Activated T-cell treated with anti-CD3 and anti-CD28 coated beads, Interleukin-2, amount 50 U/mL, for 48 hours (primary cell): Measurements from ENCODE around the gene TTC27.
"Not testable (repeated sequence)": the region's sequence is repeated elsewhere in the genome, so short reads cannot be mapped to it uniquely, and the experiment has no call there.

Experiments used
- DNase-seq, 2 experiments: peaks; one replicate each; pipeline ENCODE4 v3.0.0-alpha.2; 2020

TTC27 gene

DNA sequence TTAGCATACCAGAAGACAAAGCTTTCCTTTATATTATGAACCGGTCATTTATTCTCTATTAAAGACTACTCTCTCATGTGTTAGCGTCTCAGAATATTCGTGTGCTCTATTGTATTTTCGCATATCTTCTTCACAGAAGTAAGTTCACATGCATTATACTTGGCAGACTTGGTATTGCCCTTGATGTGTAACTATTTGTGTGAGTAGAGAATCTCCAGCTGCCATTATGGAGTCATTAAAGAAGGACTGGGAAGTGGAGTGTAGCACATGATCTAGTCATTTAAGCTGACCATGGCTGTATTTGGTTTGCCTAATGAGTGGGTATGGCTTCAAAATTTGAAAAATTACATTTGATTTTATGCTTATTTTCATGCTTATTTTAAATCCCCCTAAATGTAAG is 92.9 kb downstream of the TTC27 start:
- DNase-seq = no peak

DNA sequence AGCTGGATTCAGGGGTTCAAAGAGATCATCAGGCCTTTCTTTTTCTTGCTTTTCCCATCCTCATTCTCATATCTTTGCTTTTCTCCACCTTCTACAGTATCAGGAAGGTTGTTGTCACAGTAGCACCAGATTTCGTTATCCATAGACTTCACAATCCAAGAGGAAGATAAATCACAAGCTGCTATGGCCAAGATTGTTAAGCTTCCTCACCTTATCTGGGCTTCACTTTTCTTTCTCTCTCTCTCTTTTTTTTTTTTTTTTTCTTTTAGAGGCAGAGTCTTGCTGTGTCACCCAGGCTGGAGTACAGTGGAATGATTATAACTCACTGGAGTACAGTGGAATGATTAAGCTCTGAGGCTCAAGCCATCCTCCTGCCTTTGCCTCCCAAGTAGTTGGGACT is 93.5 kb downstream of the TTC27 start:
- no peak for DNase-seq

GRCh38 chr2:32723467-32724079 is 95.7 kb downstream of the TTC27 start:
- no peak for DNase-seq

GRCh38 chr2:32726678-32727077 is 98.8 kb downstream of the TTC27 start:
- not testable (repeated sequence) for DNase-seq

- DNase-seq = no peak
Observed at GRCh38 chr2:32727157-32727556, 99.3 kb downstream of the TTC27 start.

- not testable (repeated sequence) for DNase-seq
Observed at GRCh38 chr2:32730958-32731357, 103.1 kb downstream of the TTC27 start.

- no peak for DNase-seq
Observed at GRCh38 chr2:32732120-32732519, 104.3 kb downstream of the TTC27 start.

DNA sequence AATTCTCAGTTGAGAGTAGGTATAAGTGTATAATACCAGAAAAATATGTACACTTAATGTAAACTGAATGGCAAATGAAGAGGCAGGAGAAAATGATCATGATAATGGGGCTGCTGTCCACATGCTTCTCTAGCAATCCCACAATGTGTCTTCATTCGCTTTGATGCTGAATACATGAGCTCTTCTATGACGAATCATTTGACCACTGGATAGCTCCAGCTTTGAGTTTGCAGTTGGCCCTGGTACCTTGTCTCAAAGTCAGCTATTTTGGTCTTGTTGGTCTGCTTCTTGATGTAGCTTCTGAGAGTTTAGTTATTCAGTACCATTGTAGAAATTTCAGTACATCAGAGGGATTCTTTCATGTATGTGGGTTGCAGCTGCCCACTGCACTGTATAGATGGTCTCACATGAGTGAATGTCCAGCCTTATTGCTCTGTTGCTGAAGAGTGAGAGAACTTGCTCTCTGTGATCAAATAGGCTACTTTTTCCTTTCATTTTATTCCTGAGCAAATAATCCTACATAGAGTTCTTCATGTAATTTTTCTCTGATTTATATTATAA is 105.1 kb downstream of the TTC27 start:
- no peak for DNase-seq

DNA sequence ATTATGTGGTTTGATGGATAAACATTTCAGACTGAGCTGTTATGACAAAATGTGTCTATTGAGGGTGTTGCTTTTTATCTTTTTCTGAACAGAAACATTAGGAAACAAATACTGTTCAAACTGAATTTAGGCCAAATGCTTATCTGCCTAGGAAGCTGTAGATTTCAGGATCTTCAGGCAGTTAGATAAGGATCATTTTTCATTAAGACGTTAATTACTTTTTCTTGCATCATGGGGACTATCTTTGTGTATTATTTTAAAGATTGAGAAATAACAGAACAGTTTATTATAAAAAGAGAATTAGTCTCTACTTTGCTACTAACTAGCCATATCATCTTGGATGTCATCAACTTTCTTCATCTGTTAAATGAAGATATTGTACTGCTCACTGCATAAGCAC is 107.5 kb downstream of the TTC27 start:
- DNase-seq = no peak

DNA sequence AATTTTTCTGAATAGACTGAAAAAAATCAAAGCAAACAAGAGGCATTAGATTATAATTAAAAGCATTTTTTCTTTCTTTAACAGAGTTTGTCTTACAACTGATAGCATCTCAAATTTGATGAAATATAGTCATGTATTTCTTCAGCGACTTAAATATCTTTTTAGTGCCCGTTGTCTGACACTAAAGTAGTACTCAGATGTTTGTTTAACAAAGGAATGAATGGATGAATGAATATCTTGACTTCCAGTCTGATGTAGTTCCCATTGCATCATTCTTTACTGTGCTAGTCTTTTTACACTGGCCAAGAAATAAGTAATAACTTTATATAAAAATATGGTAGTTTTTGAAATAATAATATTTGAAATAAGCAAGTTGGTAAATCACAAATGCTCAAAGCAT is 111.1 kb downstream of the TTC27 start:
- no peak for DNase-seq

DNA sequence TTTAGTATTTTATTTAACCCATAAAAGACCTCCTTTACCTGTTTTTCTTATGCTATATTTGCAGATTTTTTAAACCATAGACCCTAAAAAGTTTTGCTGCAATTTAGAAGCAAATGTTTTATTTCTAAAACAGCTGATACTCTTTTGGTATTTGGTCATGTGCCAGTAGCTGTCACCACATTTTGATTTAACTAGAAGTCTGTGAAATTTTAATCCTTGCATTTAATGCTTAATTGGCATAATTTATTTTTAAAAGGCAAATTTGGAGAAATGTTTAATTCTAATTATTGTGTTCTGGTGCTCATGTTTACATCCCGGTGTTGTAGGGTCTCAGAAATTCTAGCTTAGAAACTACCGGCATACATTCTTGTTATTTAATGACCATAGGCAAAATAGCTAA is 111.8 kb downstream of the TTC27 start:
- no peak for DNase-seq

DNA sequence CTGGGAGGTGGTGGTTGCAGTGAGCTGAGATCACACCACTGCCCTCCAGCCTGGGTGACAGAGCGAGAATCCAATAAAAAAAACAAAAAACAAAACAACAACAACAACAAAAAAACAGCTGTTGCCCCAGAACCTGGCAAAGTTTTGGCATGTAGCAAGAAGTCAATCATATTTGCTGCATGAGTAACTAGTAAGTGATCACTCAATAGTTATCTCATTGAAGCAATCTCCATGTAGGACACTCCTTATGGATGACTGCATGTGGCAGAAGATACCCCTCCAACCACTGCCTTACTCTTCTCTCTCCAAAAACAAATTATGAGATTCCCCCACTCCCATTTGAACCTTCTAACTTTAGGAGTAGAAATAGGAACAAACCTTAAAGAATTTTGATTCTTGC is 113.7 kb downstream of the TTC27 start:
- DNase-seq = no peak

GRCh38 chr2:32742376-32742775 is 114.5 kb downstream of the TTC27 start:
- DNase-seq = no peak

DNA sequence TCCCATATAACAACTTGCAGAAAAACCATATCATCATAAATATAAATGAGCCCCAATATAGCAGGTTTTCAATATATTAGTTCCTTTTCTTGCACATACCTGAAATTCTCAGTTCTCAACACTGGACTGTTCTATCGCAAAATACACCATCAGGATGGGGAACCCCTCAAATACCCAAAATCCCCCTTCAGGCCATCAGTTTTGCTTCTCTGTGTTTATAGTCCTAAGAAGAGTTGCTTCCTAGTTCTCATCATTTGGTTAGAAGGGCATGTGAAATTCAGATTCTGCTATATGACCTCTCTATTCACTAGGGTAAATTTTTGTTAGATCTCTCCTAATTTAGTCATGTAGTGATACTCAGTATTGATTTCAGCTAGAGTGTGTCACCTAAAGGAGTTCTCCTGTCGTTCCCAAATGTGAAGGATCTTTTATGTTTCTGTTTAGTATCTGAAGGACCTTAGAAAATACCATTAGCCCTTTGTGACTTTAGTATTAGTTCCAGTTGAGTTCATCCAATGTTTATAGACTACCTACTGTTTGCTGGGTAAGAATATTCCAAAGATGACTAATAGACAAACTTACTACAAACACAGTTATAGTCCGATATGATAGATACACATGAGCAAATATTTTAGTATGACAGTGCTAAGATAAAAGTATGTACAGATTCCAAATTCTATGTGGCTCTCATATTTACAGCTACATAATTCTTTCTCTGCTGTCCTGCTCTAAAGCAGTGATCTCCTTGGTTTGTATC is 115.8 kb downstream of the TTC27 start:
- DNase-seq = no peak

DNA sequence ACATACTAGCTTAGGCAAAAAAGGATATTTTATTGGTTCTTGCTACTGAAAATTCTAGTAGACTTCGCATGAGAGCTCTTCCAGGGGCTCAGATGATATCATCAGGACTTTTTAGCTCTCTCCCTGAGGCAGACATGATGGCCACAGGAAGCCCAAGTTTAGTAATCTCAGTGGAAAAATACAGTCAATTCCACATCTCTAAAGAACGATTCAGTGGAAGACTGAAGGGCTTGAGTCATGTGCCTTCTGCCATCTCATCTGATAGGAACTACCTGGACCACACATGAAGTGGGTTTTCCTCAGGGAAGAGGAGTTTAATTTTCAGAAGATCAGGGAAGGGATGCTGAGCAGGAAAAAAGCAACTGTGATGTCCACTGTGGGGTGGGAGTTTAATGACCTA is 117.3 kb downstream of the TTC27 start:
- no peak for DNase-seq

GRCh38 chr2:32745675-32746074 is 117.8 kb downstream of the TTC27 start:
- no peak for DNase-seq

- no peak for DNase-seq
Observed at GRCh38 chr2:32746669-32747068, 118.8 kb downstream of the TTC27 start.

- no peak for DNase-seq
Observed at GRCh38 chr2:32748158-32748557, 120.3 kb downstream of the TTC27 start.

GRCh38 chr2:32750880-32751279 is 123.0 kb downstream of the TTC27 start:
- DNase-seq = no peak

- no peak for DNase-seq
Observed at GRCh38 chr2:32752205-32752604, 124.4 kb downstream of the TTC27 start.

GRCh38 chr2:32752952-32753351 is 125.1 kb downstream of the TTC27 start:
- DNase-seq = no peak

DNA sequence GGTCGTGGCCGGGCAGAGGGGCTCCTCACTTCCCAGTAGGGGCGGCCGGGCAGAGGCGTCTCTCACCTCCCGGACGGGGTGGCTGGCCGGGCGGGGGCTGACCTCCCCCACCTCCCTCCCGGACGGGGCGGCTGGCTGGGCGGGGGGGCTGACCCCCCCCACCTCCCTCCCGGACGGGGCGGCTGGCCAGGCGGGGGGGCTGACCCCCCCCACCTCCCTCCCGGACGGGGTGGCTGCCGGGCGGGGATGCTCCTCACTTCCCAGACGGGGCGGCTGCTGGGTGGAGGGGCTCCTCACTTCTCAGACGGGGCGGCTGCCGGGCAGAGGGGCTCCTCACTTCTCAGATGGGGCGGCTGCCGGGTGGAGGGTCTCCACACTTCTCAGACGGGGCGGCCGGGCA is 126.8 kb downstream of the TTC27 start:
- not testable (repeated sequence) for DNase-seq

DNA sequence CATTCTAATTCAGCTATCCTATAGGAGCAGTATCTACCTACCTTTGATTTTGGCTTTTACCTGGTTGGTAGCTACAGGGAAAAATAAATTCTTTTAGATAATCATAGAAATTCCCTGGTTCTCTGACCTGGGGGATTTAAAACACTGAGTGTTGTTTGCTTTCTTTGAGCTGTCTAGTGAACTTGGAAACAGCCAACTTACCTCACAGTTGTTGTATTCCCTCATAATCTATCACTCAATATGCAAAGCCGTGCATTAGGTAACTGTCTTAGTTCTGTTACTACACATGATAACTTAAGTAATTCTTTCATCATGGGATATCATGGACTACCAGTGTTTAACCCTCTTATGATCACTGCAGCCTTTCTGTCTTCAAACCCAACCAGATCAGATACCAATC is 127.8 kb downstream of the TTC27 start:
- no peak for DNase-seq

DNA sequence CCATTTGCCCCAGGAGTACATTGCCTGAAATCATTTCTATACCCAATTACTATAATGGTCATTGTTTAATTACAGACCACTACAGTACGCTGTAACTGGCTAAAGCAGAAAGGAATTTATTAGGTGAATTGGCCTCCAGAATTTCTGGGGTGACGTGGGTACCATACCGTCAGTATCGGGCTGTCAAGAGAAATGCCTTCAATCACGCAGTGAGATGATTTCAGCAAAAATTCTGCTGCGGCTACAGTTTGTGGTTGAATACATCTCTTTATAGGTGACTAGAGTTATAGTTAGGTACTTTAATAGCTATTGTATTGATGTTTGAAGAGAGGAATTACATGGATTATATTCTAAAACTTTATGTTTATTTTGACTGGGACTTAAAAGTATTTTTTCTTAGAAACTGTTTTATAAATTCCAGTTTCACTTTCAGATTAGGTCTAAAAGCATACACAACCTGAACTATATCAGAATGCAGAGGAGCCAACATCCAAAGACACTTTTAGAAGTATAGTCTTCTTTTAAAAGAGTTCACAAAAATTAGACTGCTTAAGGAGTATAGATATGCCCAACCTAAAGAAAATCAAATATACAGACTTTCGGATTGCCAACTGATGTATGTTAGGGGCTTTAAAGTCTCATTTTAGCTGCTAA is 128.4 kb downstream of the TTC27 start:
- DNase-seq = no peak
